Measurements from ENCODE around the gene SH3RF3.
A peak's percentile ranks its signal among the peaks of the same experiment; 100 is the strongest.

SH3RF3 gene

GRCh38 chr2:109341355-109342255 is 212.6 kb downstream of the SH3RF3 start:
- 91 to 93% methylated on average over 7 of the region's 7 CpGs for WGBS, 2 experiments
- H3K36me3 ChIP-seq (ENCODE audit: control insufficient read depth, insufficient read depth, low read length), result no peaks in the 10 kb centered on the region
- H3K9me3 ChIP-seq (ENCODE audit: control insufficient read depth, low read length), result no peaks in the 10 kb centered on the region
- no peak overlapping the region for H3K27ac ChIP-seq (ENCODE audit: insufficient read depth, low read depth, low read length, poor library complexity, severe bottlenecking)
- peaks cover 15% of the 10 kb centered on the region for H3K4me1 ChIP-seq (ENCODE audit: control insufficient read depth, insufficient read depth, low read length)
- no peak overlapping the region for H3K4me3 ChIP-seq (ENCODE audit: insufficient read depth, low read depth, low read length)
- no peaks in the 10 kb centered on the region for H3K27me3 ChIP-seq (ENCODE audit: control insufficient read depth, insufficient read depth, low read length, poor library complexity, severe bottlenecking)

GRCh38 chr2:109342256-109342850 is 213.3 kb downstream of the SH3RF3 start:
- H3K36me3 ChIP-seq (ENCODE audit: control insufficient read depth, insufficient read depth, low read length), result no peaks in the 10 kb centered on the region
- WGBS, 2 experiments, result 94% methylated on average over 18 of the region's 18 CpGs
- no peaks in the 10 kb centered on the region for H3K27me3 ChIP-seq (ENCODE audit: control insufficient read depth, insufficient read depth, low read length, poor library complexity, severe bottlenecking)
- H3K4me1 ChIP-seq (ENCODE audit: control insufficient read depth, insufficient read depth, low read length), result peaks cover 15% of the 10 kb centered on the region
- H3K4me3 ChIP-seq (ENCODE audit: insufficient read depth, low read depth, low read length), result no peak overlapping the region
- no peaks in the 10 kb centered on the region for H3K9me3 ChIP-seq (ENCODE audit: control insufficient read depth, low read length)
- peak overlapping the region; percentile 8 for H3K27ac ChIP-seq (ENCODE audit: insufficient read depth, low read depth, low read length, poor library complexity, severe bottlenecking)

DNA sequence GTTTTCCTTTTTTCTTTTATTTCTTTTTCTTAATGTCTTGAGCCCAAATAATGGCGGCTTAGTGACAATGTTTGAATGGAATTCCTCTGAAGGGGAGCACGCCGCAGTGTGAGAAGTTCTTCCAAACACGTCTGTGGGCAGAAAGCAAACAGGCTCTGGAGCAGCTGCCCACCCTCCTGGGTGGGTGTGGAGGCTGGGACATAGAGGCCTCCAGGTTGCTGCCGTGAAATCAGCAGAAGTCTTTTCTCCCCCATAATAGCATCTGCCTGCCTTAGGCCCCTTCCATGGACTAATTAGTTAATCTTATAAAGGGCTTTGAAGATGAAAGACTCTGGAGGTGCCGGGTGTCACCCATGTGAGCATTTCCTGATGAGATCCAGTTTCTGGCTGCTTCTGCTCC is 213.9 kb downstream of the SH3RF3 start:
- H3K27ac ChIP-seq (ENCODE audit: insufficient read depth, low read depth, low read length, poor library complexity, severe bottlenecking), result peak overlapping the region; percentile 8
- peaks cover 15% of the 10 kb centered on the region for H3K4me1 ChIP-seq (ENCODE audit: control insufficient read depth, insufficient read depth, low read length)
- H3K36me3 ChIP-seq (ENCODE audit: control insufficient read depth, insufficient read depth, low read length), result no peaks in the 10 kb centered on the region
- H3K27me3 ChIP-seq (ENCODE audit: control insufficient read depth, insufficient read depth, low read length, poor library complexity, severe bottlenecking), result no peaks in the 10 kb centered on the region
- 84 to 87% methylated on average over 5 to 6 of the region's 6 CpGs for WGBS, 2 experiments
- no peaks in the 10 kb centered on the region for H3K9me3 ChIP-seq (ENCODE audit: control insufficient read depth, low read length)
- no peak overlapping the region for H3K4me3 ChIP-seq (ENCODE audit: insufficient read depth, low read depth, low read length)

- no peak overlapping the region for H3K4me3 ChIP-seq (ENCODE audit: insufficient read depth, low read depth, low read length)
- 88 to 89% methylated on average over 5 of the region's 5 CpGs for WGBS, 2 experiments
These were observed 214.5 kb downstream of the SH3RF3 start for GRCh38 chr2:109343460-109343859.

DNA sequence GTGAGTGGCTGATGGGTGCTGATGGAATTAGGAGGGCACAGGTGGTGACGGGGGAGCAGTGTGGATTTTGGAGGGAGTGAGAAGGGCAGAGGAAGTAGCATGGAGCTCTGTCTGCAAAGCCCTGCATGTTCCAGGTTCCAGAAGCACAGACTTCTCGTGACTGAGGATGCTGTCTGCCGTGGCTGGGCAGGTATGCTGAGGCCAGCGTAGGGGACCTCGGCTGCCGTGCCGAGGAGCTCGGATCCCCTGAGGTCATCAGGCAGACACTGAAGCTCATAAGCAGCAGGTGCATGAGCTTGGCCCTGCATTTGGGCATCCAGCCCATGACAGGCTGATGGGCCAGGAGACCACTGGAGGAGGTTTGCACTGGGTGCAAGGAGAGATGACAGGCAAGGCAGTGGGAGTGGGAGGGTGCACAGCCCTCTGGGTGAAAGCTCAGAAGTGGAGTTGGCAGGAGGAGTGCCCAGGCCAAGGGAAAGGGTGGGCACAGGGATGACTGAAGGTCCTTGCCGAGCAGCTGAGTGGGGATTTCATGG is 215.3 kb downstream of the SH3RF3 start:
- 94 to 95% methylated on average over 9 of the region's 9 CpGs for WGBS, 2 experiments
- H3K9me3 ChIP-seq (ENCODE audit: control insufficient read depth, low read length), result no peaks in the 10 kb centered on the region
- no peaks in the 10 kb centered on the region for H3K27me3 ChIP-seq (ENCODE audit: control insufficient read depth, insufficient read depth, low read length, poor library complexity, severe bottlenecking)
- peaks cover 15% of the 10 kb centered on the region for H3K4me1 ChIP-seq (ENCODE audit: control insufficient read depth, insufficient read depth, low read length)
- no peaks in the 10 kb centered on the region for H3K36me3 ChIP-seq (ENCODE audit: control insufficient read depth, insufficient read depth, low read length)
- no peak overlapping the region for H3K27ac ChIP-seq (ENCODE audit: insufficient read depth, low read depth, low read length, poor library complexity, severe bottlenecking)
- H3K4me3 ChIP-seq (ENCODE audit: insufficient read depth, low read depth, low read length), result no peak overlapping the region

More at GRCh38 chr2:109343460-109343859, 214.5 kb downstream of the SH3RF3 start:
- Histone ChIP-seq H3K9me3 (ENCODE audit: control insufficient read depth, low read length) (no peaks in the 10 kb centered on the region), H3K36me3 (ENCODE audit: control insufficient read depth, insufficient read depth, low read length) (no peaks in the 10 kb centered on the region), H3K27ac (ENCODE audit: insufficient read depth, low read depth, low read length, poor library complexity, severe bottlenecking) (no peak overlapping the region), H3K27me3 (ENCODE audit: control insufficient read depth, insufficient read depth, low read length, poor library complexity, severe bottlenecking) (no peaks in the 10 kb centered on the region), H3K4me1 (ENCODE audit: control insufficient read depth, insufficient read depth, low read length) (peaks cover 15% of the 10 kb centered on the region)

DNA sequence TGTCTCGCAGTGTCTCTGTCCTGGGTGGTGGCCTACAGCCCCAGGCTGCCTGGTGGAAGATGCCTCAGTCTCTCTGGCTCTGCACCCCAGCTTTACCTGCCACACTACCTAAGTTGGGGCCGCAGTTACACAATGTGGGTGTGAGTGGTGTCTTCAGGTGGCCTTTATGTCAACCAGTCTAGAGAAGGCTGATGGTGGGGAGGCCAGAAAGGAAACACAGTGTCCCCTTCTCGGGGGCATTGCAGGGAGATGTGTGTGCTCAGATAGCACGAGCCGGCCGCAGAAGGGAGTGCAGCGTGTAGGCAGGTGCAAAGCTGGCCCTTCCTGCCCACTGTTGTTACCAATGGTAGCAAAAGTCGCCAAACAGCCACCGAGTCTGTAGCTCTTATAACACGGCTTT is 216.1 kb downstream of the SH3RF3 start:
- no peaks in the 10 kb centered on the region for H3K36me3 ChIP-seq (ENCODE audit: control insufficient read depth, insufficient read depth, low read length)
- 92 to 95% methylated on average over 10 of the region's 10 CpGs for WGBS, 2 experiments
- peaks cover 15% of the 10 kb centered on the region for H3K4me1 ChIP-seq (ENCODE audit: control insufficient read depth, insufficient read depth, low read length)
- H3K4me3 ChIP-seq (ENCODE audit: insufficient read depth, low read depth, low read length), result no peak overlapping the region
- H3K9me3 ChIP-seq (ENCODE audit: control insufficient read depth, low read length), result no peaks in the 10 kb centered on the region
- H3K27me3 ChIP-seq (ENCODE audit: control insufficient read depth, insufficient read depth, low read length, poor library complexity, severe bottlenecking), result no peaks in the 10 kb centered on the region
- no peak overlapping the region for H3K27ac ChIP-seq (ENCODE audit: insufficient read depth, low read depth, low read length, poor library complexity, severe bottlenecking)

GRCh38 chr2:109345653-109346480 is 216.9 kb downstream of the SH3RF3 start:
- peaks cover 15% of the 10 kb centered on the region for H3K4me1 ChIP-seq (ENCODE audit: control insufficient read depth, insufficient read depth, low read length)
- no peaks in the 10 kb centered on the region for H3K27me3 ChIP-seq (ENCODE audit: control insufficient read depth, insufficient read depth, low read length, poor library complexity, severe bottlenecking)
- no peak overlapping the region for H3K27ac ChIP-seq (ENCODE audit: insufficient read depth, low read depth, low read length, poor library complexity, severe bottlenecking)
- H3K4me3 ChIP-seq (ENCODE audit: insufficient read depth, low read depth, low read length), result no peak overlapping the region
- H3K9me3 ChIP-seq (ENCODE audit: control insufficient read depth, low read length), result no peaks in the 10 kb centered on the region
- H3K36me3 ChIP-seq (ENCODE audit: control insufficient read depth, insufficient read depth, low read length), result no peaks in the 10 kb centered on the region
- 88 to 91% methylated on average over 13 of the region's 13 CpGs for WGBS, 2 experiments

- 92 to 94% methylated on average over 12 of the region's 12 CpGs for WGBS, 2 experiments
- no peaks in the 10 kb centered on the region for H3K36me3 ChIP-seq (ENCODE audit: control insufficient read depth, insufficient read depth, low read length)
- H3K27me3 ChIP-seq (ENCODE audit: control insufficient read depth, insufficient read depth, low read length, poor library complexity, severe bottlenecking), result no peaks in the 10 kb centered on the region
- no peak overlapping the region for H3K27ac ChIP-seq (ENCODE audit: insufficient read depth, low read depth, low read length, poor library complexity, severe bottlenecking)
- no peak overlapping the region for H3K4me3 ChIP-seq (ENCODE audit: insufficient read depth, low read depth, low read length)
- H3K9me3 ChIP-seq (ENCODE audit: control insufficient read depth, low read length), result no peaks in the 10 kb centered on the region
- H3K4me1 ChIP-seq (ENCODE audit: control insufficient read depth, insufficient read depth, low read length), result peaks cover 18% of the 10 kb centered on the region
These were observed 217.7 kb downstream of the SH3RF3 start for GRCh38 chr2:109346601-109347228.

GRCh38 chr2:109347626-109348025 is 218.6 kb downstream of the SH3RF3 start:
- Histone ChIP-seq H3K36me3 (ENCODE audit: control insufficient read depth, insufficient read depth, low read length) (no peaks in the 10 kb centered on the region), H3K27ac (ENCODE audit: insufficient read depth, low read depth, low read length, poor library complexity, severe bottlenecking) (no peak overlapping the region), H3K9me3 (ENCODE audit: control insufficient read depth, low read length) (no peaks in the 10 kb centered on the region), H3K4me1 (ENCODE audit: control insufficient read depth, insufficient read depth, low read length) (peaks cover 15% of the 10 kb centered on the region), H3K27me3 (ENCODE audit: control insufficient read depth, insufficient read depth, low read length, poor library complexity, severe bottlenecking) (no peaks in the 10 kb centered on the region), H3K4me3 (ENCODE audit: insufficient read depth, low read depth, low read length) (no peak overlapping the region)
- WGBS, 2 experiments, result 94 to 96% methylated on average over 13 of the region's 13 CpGs
